ENCODE results near the gene ATMIN. TPM values are rescaled to one million over a fixed set of nuclear protein-coding genes. Genes with fewer than 3 reads are reported as not detected.

ATMIN gene
- total and polyA plus RNA-seq, 2 of the 13 experiments (the other 11 are each of a cell fraction or from before 2014, with no cell fraction given) = 34.6 to 60.4 TPM

DNA sequence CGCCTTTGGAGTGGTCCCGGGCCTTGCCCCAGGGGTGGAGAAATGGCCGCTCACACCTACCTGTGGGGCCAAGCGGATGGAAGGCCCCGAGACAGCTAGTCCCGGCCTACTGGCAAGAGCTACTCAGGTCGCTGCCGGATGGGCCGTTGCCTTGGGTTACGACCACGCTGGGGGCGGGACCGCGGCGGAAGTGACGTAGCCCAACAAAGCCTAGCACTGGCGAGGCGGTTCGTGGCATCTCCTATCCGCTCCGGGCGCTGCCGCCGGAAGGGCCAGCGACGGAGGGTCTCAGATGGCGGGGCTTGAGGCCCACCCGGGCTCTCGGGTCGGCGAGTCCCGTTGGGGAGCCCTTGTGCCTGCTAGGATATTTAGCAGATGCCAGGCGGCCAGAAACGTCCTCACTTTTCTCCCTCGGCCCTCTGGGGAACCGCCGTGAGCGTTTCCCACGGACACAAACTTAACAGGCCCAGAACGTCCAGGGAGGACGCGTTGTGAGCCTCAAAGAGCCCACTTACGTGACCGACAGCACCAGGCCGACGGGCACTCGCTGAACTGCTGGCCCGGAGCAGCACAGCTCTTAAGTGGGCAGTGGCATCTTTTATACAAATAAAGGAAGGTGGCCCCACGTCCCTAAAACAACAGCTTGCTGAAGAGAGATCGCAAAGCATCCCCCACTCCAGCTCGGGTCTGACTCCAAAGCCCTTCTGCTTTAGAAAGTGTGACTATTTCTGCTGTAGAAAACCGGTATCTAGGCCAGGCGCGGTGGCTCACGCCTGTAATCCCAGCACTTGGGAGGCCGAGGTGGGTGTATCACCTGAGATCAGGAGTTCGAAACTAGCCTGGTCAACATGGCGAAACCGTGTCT is 41.7 kb downstream of the ATMIN start, which contains the start of gene C16orf46 (continued):
- TF ChIP-seq, protein P1, sequence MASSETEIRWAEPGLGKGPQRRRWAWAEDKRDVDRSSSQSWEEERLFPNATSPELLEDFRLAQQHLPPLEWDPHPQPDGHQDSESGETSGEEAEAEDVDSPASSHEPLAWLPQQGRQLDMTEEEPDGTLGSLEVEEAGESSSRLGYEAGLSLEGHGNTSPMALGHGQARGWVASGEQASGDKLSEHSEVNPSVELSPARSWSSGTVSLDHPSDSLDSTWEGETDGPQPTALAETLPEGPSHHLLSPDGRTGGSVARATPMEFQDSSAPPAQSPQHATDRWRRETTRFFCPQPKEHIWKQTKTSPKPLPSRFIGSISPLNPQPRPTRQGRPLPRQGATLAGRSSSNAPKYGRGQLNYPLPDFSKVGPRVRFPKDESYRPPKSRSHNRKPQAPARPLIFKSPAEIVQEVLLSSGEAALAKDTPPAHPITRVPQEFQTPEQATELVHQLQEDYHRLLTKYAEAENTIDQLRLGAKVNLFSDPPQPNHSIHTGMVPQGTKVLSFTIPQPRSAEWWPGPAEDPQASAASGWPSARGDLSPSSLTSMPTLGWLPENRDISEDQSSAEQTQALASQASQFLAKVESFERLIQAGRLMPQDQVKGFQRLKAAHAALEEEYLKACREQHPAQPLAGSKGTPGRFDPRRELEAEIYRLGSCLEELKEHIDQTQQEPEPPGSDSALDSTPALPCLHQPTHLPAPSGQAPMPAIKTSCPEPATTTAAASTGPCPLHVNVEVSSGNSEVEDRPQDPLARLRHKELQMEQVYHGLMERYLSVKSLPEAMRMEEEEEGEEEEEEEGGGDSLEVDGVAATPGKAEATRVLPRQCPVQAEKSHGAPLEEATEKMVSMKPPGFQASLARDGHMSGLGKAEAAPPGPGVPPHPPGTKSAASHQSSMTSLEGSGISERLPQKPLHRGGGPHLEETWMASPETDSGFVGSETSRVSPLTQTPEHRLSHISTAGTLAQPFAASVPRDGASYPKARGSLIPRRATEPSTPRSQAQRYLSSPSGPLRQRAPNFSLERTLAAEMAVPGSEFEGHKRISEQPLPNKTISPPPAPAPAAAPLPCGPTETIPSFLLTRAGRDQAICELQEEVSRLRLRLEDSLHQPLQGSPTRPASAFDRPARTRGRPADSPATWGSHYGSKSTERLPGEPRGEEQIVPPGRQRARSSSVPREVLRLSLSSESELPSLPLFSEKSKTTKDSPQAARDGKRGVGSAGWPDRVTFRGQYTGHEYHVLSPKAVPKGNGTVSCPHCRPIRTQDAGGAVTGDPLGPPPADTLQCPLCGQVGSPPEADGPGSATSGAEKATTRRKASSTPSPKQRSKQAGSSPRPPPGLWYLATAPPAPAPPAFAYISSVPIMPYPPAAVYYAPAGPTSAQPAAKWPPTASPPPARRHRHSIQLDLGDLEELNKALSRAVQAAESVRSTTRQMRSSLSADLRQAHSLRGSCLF (CRISPR knock-in tag; IDR thresholded peaks at IDR 0.05; ENCODE audit: borderline replicate concordance) = no peak
- TF ChIP-seq ZNF605 (CRISPR knock-in tag; IDR thresholded peaks at IDR 0.05) (peak; percentile 19), CENPX (CRISPR knock-in tag; IDR thresholded peaks at IDR 0.05) (no peak), ZKSCAN8 (CRISPR knock-in tag; IDR thresholded peaks at IDR 0.05; ENCODE audit: borderline replicate concordance) (peak; percentile 18; the same call in 1 of the 2 replicates), ZNF850 (CRISPR knock-in tag; conservative IDR thresholded peaks at IDR 0.05) (no peak), SUZ12 (IDR thresholded peaks at IDR 0.05; ENCODE audit: low read depth, low read length) (no peak), ZNF737 (CRISPR knock-in tag; IDR thresholded peaks at IDR 0.05; ENCODE audit: borderline replicate concordance) (no peak), ZFAT (CRISPR knock-in tag; conservative IDR thresholded peaks at IDR 0.05) (peak; percentile 82; the same call in 1 of the 2 replicates), IRF2 (CRISPR knock-in tag; IDR thresholded peaks at IDR 0.05) (peak; percentile 86), PAF1 (CRISPR knock-in tag; IDR thresholded peaks at IDR 0.05) (no peak), HNF4A (CRISPR knock-in tag; IDR thresholded peaks at IDR 0.05) (peak; percentile 27; the same call in 1 of the 2 replicates), ZNF329 (CRISPR knock-in tag; IDR thresholded peaks at IDR 0.05; ENCODE audit: low read depth) (no peak), SRY (CRISPR knock-in tag; IDR thresholded peaks at IDR 0.05) (peak; percentile 98; the same call in 1 of the 2 replicates), GATAD1 (CRISPR knock-in tag; IDR thresholded peaks at IDR 0.05) (peak; percentile 88), ZIK1 (CRISPR knock-in tag; IDR thresholded peaks at IDR 0.05; ENCODE audit: borderline replicate concordance, low read depth) (peak; percentile 89), ZNF383 (CRISPR knock-in tag; IDR thresholded peaks at IDR 0.05; ENCODE audit: borderline replicate concordance) (no peak), ZNF790 (CRISPR knock-in tag; IDR thresholded peaks at IDR 0.05; ENCODE audit: borderline replicate concordance) (no peak; the same call in 1 of the 2 replicates), ZNF570 (CRISPR knock-in tag; IDR thresholded peaks at IDR 0.05; ENCODE audit: borderline replicate concordance) (no peak), SNAPC2 (CRISPR knock-in tag; IDR thresholded peaks at IDR 0.05) (peak; percentile 71; the same call in 1 of the 2 replicates), ZXDC (CRISPR knock-in tag; IDR thresholded peaks at IDR 0.05) (peak; percentile 51; the same call in 1 of the 2 replicates), ZNF629 (CRISPR knock-in tag; conservative IDR thresholded peaks at IDR 0.05) (0 out of 2 replicates have a peak, but pooled peaks have one; percentile 39), ZNF33A (CRISPR knock-in tag; IDR thresholded peaks at IDR 0.05; ENCODE audit: borderline replicate concordance) (no peak), KLF11 (CRISPR knock-in tag; IDR thresholded peaks at IDR 0.05) (peak; percentile 78; the same call in 1 of the 2 replicates)
